ENCODE measurements around the gene TOMM7. TPM values are rescaled to one million over a fixed set of nuclear protein-coding genes. Genes with fewer than 3 reads are reported as not detected.
A peak's percentile ranks its signal among the peaks of the same experiment; 100 is the strongest.

Gene TOMM7
- 100 to 1,000 TPM; 463 to 545 (median 500) TPM for polyA plus RNA-seq (ENCODE audit: insufficient read length in 3 of 3)

- DNase-seq (ENCODE audit: low read depth in 3 of 3, low spot score in 2 of 3), result peak; percentile 90 to 93 (median 91)
Measured at GRCh38 chr7:22822486-22823141, at the start of gene TOMM7. Gene TOMM7, minus strand, starts transcription at chr7:22822849. Its CDS starts 70 bp downstream, at chr7:22822779.

DNA sequence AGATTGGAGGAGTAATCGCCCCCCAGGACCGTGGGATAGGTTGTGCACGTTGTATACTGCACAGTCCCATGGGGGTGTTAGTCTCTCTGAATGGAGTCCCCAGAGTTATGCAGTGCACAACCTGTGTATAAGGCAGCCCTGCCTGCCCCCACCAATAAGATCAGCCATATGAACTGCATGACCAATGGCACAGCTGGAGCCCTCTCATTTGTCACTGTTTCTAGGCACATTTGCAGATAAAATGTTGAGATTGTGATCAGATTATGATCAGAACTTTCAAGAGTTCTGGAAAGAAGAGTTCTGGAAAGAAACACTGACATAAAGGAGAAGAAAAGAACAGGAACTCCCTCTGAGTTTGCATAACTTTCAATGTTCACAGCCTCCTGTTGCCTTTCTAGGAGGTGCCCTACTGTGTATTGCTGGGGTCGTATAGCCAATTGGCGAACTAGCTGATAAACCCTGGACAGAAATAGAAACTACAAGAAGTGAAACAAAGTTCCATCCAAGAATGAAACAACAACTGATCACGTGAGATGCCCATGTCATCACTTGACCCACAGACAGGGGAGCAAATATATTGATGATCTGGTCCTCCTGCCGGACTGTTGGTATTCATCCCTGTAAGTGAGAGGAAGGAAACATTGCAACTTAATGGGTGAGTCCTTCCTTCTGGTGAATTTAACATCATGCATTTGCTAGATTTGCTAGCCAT, 49.6 kb upstream of the TOMM7 start:
- no peak for DNase-seq (ENCODE audit: low read depth in 3 of 3, low spot score in 2 of 3)

DNA sequence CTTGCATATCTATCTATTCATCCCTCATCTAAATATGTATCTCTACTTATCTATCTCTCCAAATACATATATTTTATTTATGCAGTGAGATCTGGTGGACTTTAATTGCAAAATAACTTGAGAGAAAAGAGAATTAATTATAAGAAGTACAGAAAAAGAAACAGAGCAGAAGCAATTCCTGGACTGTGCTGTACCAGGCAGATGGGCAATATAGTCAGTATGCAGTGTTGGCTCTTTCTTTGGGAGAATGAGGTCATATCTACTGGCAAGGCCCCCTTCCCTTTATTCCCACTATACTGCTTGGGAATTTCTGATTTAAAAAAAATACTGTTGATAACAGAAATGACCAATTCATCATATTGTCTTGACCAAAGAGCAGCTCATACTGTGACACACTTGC, 49.0 kb upstream of the TOMM7 start:
- DNase-seq (ENCODE audit: low read depth in 3 of 3, low spot score in 2 of 3), result no peak

- DNase-seq (ENCODE audit: low read depth in 3 of 3, low spot score in 2 of 3), result no peak
Measured at GRCh38 chr7:22868509-22868908, 45.9 kb upstream of the TOMM7 start.

DNA sequence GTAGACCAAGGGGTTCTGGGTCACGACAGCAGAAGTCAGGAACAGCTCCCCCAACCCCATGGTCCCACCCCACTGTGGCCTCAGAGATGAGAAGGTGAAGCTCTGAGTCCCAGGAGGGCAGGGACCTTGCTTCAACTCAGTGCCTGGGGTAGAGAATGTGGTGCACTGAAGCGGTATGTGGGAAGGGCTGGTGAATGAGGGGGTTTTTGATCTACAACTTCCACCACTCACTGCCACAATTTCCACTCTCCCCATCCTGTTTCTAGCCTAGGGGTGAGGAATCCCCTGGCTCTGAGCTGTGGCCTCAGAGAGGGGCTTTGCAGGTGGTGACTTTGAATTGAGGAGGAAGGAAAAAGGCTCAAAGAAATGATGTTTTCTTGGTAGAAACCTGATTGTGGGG, 44.9 kb upstream of the TOMM7 start:
- DNase-seq (ENCODE audit: low read depth in 3 of 3, low spot score in 2 of 3), result no peak

DNA sequence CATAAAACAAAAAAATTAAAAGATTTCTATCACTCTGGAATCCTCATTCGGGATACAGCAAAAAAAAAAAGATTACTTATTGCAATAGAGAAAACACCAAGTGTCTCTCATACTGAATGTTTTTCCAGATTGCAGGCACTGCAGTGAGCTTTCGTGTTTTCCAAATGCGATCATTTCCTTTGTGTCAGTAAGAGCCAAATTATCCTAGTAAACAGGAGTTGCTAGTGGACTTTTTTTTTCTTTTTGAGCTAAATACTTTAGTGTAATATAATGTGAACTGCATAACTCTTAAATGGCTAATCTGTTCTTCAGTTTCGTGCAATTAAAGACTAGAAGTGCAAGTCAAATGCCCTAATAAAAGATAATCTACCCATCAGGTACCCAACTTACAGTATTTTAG, 44.4 kb upstream of the TOMM7 start:
- no peak for DNase-seq (ENCODE audit: low read depth in 3 of 3, low spot score in 2 of 3)

GRCh38 chr7:22865602-22865960, 42.9 kb upstream of the TOMM7 start:
- no peak for DNase-seq (ENCODE audit: low read depth in 3 of 3, low spot score in 2 of 3)

DNA sequence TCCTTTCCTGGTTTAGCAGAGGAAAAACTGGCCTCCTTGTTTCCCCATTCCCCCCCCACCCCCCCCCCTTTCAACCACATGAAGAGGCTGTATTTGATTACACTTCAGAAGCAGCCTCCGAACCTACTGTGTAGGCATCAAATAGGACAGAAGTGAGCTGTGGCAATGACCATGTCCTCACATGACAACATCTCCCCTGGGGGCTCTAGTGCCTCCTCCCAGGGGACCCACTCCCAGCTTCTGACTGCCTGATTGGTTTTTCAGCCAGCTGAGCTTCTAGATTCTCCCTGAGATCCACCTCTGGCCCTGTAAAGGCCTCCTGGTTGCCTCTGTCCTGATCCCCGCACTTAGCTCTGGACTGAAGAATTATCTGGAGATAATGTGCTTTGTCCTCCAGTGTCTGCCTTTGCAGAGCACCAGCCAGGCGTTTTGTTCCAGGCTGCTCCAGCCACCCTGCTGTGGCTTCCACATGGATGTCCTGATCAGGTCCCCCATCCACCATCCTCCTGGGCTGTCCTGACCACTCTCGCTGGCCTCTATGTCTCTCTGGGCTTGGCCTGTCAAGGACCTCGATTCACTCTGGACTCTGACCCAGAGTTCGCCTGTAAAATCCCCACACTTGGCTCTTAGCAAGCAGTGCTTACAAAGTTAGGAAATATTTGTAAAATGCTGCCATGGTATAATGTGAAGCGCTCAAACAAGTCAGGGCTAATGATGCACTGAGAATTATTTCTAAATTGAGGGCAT, 42.4 kb upstream of the TOMM7 start:
- no peak for DNase-seq (ENCODE audit: low read depth in 3 of 3, low spot score in 2 of 3)

DNA sequence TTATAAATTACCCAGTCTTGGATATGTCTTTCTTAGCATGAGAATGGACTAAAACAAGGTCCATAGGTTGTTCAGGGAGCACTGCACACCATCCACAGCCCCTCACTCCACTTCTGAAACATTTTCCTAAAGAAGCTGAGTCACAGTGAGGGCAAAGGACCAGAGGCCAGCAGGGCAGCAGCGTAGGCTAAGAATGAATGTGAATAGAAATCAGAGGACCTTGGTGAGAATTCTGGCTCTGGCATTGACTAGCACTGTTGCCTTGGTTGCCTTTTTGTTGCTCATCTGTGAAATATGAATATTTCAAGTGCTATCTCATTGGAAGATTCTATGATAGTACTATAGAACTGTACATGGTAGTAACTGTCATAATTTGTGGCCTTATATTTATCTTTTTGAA, 41.7 kb upstream of the TOMM7 start:
- no peak for DNase-seq (ENCODE audit: low read depth in 3 of 3, low spot score in 2 of 3)

- DNase-seq (ENCODE audit: low read depth in 3 of 3, low spot score in 2 of 3), result no peak
Measured at GRCh38 chr7:22863156-22863899, 40.7 kb upstream of the TOMM7 start.

GRCh38 chr7:22861576-22861975, 38.9 kb upstream of the TOMM7 start:
- DNase-seq (ENCODE audit: low read depth in 3 of 3, low spot score in 2 of 3), result no peak

DNA sequence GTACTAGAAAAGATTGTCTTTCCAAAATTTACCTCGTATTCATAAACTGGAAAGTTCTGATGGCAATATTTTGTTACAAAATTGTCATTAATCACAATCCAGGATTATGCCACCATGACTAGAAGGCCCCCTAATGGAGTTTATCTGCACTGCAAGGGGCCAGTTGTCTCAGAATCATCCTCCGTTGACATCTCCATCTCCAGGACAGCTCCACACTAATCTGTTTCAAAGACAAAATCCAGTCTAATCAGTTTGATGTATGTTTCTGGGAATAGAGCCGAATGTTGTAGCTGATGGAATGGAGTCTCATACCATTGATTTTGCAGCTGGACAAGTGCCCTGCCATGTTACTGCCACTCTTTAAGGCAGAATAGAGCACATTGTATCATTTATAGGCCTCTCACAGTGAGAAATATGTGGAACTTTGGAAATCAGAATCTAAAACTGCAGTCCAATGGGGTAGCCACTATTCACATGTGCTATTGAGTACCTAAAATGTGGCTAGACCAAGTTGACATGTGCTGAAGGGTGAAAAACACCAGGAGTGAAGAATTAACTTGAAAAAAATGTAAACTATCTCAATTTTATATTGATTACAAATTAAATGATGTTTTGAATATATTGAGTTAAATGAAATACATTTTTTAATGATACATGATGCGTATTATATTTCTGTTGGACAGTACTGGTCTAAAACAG, 38.3 kb upstream of the TOMM7 start:
- no peak for DNase-seq (ENCODE audit: low read depth in 3 of 3, low spot score in 2 of 3)

DNA sequence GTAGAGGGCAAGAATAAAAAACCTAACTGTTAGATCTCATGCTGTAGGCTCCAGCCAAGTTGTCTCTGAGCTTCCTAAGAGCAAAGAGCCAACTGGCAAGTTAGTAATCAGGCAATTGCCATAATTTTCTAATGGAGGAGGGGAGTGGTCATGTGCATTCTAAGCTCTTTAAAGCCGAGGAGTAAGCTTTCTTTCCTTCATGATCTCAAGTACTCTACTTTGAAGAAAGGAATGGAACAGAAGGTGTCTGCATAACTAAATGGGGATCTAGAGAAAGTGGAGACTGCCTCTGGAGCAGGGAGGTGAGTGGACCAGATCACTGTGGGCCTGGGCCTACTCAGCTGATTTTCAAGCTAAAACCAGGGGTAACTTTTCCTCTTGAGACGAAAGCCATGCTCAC, 37.7 kb upstream of the TOMM7 start:
- DNase-seq (ENCODE audit: low read depth in 3 of 3, low spot score in 2 of 3), result no peak

- no peak for DNase-seq (ENCODE audit: low read depth in 3 of 3, low spot score in 2 of 3)
Measured at GRCh38 chr7:22859641-22860290, 37.1 kb upstream of the TOMM7 start.

DNA sequence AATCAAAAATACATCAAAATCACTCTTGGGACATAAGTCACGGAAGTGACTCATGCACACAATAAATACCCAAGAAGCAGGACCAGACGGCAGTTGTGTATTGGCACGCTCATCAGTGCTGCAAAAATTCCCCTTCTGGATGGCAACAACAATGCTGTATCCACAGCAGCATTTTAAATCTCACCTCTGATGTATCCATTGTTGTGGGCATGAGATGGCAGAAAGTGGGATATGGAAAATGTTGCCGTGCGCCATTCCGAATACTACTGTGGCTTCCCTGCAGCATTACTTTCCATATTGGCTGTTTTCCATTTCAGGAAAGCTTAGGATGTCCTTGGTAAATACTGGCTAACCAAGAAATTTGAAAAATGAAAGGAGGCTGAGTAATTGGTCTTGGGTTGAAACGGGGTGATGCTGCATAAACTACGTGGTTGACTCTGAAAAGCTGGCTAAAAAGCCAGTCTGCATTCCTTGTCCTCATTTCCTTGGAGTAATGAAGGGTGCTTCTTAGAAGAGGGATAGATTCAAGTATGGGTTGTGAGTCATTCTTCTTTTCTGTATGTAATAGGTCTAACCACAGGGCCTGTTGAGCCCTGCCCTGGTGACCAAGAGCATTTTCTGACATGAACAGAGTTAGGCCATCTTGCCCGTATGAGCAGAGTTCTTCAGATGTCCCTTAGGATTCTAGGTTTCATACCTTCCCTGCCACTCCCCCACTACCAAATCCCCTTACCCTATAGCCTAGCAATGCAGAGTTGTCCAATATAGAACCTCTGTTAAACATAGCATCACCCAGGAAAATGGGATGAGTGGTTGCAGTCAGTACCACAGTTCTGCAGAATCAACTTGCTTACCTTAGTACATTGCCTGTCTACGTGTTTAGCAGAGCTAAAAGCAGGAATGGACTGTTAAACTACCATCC, 36.3 kb upstream of the TOMM7 start:
- no peak for DNase-seq (ENCODE audit: low read depth in 3 of 3, low spot score in 2 of 3)

DNA sequence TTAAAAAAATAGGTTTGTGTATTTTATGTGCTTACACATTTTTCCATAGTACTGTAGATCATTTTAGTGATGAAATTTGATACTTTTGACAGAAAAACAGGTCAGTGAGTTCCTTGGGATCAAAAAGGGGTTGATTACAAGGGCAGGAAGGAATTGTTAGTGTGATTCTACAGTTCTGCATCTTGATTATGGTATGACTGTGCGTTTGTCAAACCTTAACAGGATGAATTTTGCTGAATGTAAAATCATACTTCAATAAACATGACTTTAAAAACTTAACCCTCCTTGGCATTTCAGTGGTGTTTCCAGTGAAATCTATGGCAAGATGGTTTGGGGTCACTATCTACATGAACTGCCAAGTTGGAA, 35.6 kb upstream of the TOMM7 start:
- no peak for DNase-seq (ENCODE audit: low read depth in 3 of 3, low spot score in 2 of 3)

DNA sequence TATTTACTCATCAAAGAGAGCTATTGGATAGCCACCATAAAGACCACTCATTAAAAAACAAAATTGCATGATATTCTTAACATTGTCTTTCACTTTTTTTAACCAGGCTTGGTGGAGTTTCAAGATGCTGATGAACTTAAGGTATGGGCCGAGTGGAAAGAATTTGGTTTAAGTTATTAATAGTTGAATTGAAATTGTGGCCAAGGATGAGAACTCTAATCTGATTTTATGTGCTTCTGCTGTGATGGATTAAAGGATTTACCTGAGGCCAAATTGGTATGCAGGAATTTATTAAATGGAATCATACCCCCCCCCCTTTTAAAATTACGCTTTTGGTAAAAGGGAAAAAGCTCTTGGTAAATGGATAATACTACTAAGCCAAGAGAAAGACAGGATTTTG, 33.8 kb upstream of the TOMM7 start:
- no peak for DNase-seq (ENCODE audit: low read depth in 3 of 3, low spot score in 2 of 3)

DNA sequence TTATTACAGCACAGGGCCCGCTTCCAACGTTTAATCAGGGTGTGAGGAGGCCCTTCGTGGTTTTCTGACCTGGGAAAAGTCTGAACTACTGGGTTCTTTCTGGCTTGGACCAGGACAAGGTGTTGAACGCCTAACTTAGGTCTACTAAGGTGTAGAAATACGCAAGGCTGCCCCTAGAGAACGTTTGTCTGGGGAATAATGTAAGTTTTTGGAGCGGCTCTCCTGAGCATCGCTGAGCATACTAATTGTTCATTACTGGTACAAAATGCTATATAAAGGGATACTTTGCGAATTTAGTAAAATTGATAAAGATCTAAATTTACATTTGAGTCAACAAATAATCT, 32.4 kb upstream of the TOMM7 start:
- DNase-seq (ENCODE audit: low read depth in 3 of 3, low spot score in 2 of 3), result no peak

Data from right renal cortex interstitium (tissue), 3 donors.